Neuronal stem cell (in vitro differentiated cells): ENCODE results near the gene PDE4B.
"Not testable (repeated sequence)": the region's sequence is repeated elsewhere in the genome, so short reads cannot be mapped to it uniquely, and the experiment has no call there.

Source experiments
- DNase-seq: peaks from one replicate; pipeline ENCODE4 v3.0.0-alpha.2; 2013; ENCODE audit warnings: low spot score
- H2AFZ ChIP-seq: one replicate; pipeline ENCODE4 v1.6.1; 2013; ENCODE audit warnings: mild to moderate bottlenecking, low read length, inconsistent platforms
- H2AK5ac ChIP-seq: 2 replicates; pipeline ENCODE4 v1.6.1; 2013; ENCODE audit warnings: low read depth, mild to moderate bottlenecking, inconsistent platforms, low read length, moderate library complexity, mixed read lengths
- H2BK120ac ChIP-seq: 2 replicates; pipeline ENCODE4 v1.6.1; 2013; ENCODE audit warnings: low read depth, mild to moderate bottlenecking, inconsistent platforms, low read length, moderate library complexity, mixed read lengths
- H2BK12ac ChIP-seq: one replicate; pipeline ENCODE4 v1.6.1; 2013; ENCODE audit warnings: low read length, inconsistent platforms
- H2BK15ac ChIP-seq: 2 replicates; pipeline ENCODE4 v1.6.1; 2013; ENCODE audit warnings: mild to moderate bottlenecking, low read length, inconsistent platforms, mixed read lengths
- H2BK5ac ChIP-seq: one replicate; pipeline ENCODE4 v1.6.1; 2013; ENCODE audit warnings: inconsistent platforms, mild to moderate bottlenecking, low read length, moderate library complexity
- H3K14ac ChIP-seq: one replicate; pipeline ENCODE4 v1.6.1; 2013; ENCODE audit warnings: low read length, inconsistent platforms
- H3K18ac ChIP-seq: 2 replicates; pipeline ENCODE4 v1.6.1; 2013; ENCODE audit warnings: low read length, inconsistent platforms
- H3K23ac ChIP-seq: 2 replicates; pipeline ENCODE4 v1.6.1; 2013; ENCODE audit warnings: low read depth, mild to moderate bottlenecking, mixed read lengths, low read length, inconsistent platforms; ENCODE audit not compliant: poor library complexity
- H3K27ac ChIP-seq: replicated peaks from 3 replicates; pipeline ENCODE4 v1.5.1; 2013; ENCODE audit warnings: low read length, inconsistent platforms
- H3K27me3 ChIP-seq, 3 experiments: 2 replicates each; pipeline ENCODE4 v1.6.1; 2013; ENCODE audit warnings: low read length in 3 of 3, mild to moderate bottlenecking in 2 of 3, inconsistent platforms in 1 of 3, low read depth in 1 of 3, mixed read lengths in 1 of 3, moderate library complexity in 1 of 3; ENCODE audit not compliant: control insufficient read depth in 3 of 3, insufficient read depth in 3 of 3
- H3K36me3 ChIP-seq, 2 donors: replicated peaks in 1 of 2; 2 replicates each; pipeline ENCODE4 v1.6.1; 2013; ENCODE audit warnings: low read length in 2 of 2; ENCODE audit not compliant: control insufficient read depth in 2 of 2, insufficient read depth in 2 of 2
- H3K4ac ChIP-seq: 2 replicates; pipeline ENCODE4 v1.6.1; 2013; ENCODE audit warnings: inconsistent platforms, mild to moderate bottlenecking, low read length, moderate library complexity
- H3K4me1 ChIP-seq, 2 donors: 1 replicate in 1 of 2; 2 replicates in 1 of 2; pipeline ENCODE4 v1.6.1; 2013; ENCODE audit warnings: low read length in 2 of 2, low read depth in 1 of 2; ENCODE audit not compliant: control insufficient read depth in 2 of 2, insufficient read depth in 1 of 2
- H3K4me2 ChIP-seq: one replicate; pipeline ENCODE4 v1.6.1; 2013; ENCODE audit warnings: mild to moderate bottlenecking, low read length, inconsistent platforms; ENCODE audit not compliant: insufficient read depth, poor library complexity, severe bottlenecking
- H3K4me3 ChIP-seq, 2 donors: 2 replicates each; pipeline ENCODE4 v1.5.1; 2013; ENCODE audit warnings: low read length in 2 of 2, mild to moderate bottlenecking in 2 of 2, inconsistent platforms in 1 of 2, moderate library complexity in 1 of 2
- H3K79me1 ChIP-seq: one replicate; pipeline ENCODE4 v1.6.1; 2013; ENCODE audit warnings: low read depth, mild to moderate bottlenecking, inconsistent platforms, low read length, moderate library complexity
- H3K9ac ChIP-seq: one replicate; pipeline ENCODE4 v1.6.1; 2013; ENCODE audit warnings: mild to moderate bottlenecking, low read depth, low read length, inconsistent platforms; ENCODE audit not compliant: poor library complexity
- H3K9me3 ChIP-seq, 2 donors: replicated peaks in 1 of 2; 2 replicates each; pipeline versions ENCODE3 to v1.6.1; 2013; ENCODE audit warnings: low read length in 2 of 2, mild to moderate bottlenecking in 2 of 2, inconsistent platforms in 1 of 2, low read depth in 1 of 2, mixed read lengths in 1 of 2, moderate library complexity in 1 of 2; ENCODE audit not compliant: control insufficient read depth in 2 of 2, insufficient read depth in 1 of 2
- H4K8ac ChIP-seq: one replicate; pipeline ENCODE4 v1.6.1; 2013; ENCODE audit warnings: low read depth, mild to moderate bottlenecking, inconsistent platforms, low read length, moderate library complexity
- H4K91ac ChIP-seq: one replicate; pipeline ENCODE4 v1.6.1; 2013; ENCODE audit warnings: low read length, low read depth, mild to moderate bottlenecking, inconsistent platforms; ENCODE audit not compliant: poor library complexity
- WGBS, 2 donors: extraction: QIAGEN DNeasy Blood & Tissue Kit; methylation state at CpG; one replicate each; pipeline ENCODE4 v1.1.7; 2013; ENCODE audit warnings: missing lambda C conversion rate in 2 of 2, mixed read lengths in 1 of 2; ENCODE audit not compliant: insufficient read length in 2 of 2, insufficient replicate concordance in 1 of 2; ENCODE audit errors: extremely low coverage in 2 of 2; 5-methylcytosine and 5-hydroxymethylcytosine counted together

PDE4B gene

DNA sequence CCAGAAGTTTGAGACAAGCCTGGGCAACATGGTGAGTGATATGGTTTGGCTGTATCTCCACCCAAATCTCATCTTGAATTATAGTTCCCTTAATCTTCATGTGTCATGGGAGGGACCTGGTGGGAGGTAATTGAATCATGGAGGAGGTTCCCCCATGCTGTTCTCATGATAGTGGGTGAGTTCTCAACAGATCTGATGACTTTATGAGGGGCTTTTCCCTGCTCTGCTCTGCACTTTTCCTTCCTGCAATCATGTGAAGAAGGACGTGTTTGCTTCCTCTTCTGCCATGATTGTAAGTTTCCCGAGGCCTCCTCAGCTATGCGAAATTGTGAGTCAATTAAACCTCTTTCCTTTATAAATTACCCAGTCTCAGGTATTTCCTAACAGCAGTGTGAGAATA lies 213.8 kb downstream of the PDE4B start:
- not testable (repeated sequence) for H2BK120ac ChIP-seq, H2BK5ac ChIP-seq, H3K4me3 ChIP-seq, H3K79me1 ChIP-seq, H3K4me2 ChIP-seq, H3K27ac ChIP-seq, H4K91ac ChIP-seq, H3K4me1 ChIP-seq, H2AFZ ChIP-seq, H3K23ac ChIP-seq, H3K27me3 ChIP-seq, H2BK12ac ChIP-seq, H4K8ac ChIP-seq, H2BK15ac ChIP-seq, H3K9me3 ChIP-seq, H3K9ac ChIP-seq, H3K14ac ChIP-seq, H3K4ac ChIP-seq, DNase-seq, H3K36me3 ChIP-seq, H3K18ac ChIP-seq, H2AK5ac ChIP-seq
- no CpG with 5 or more reads among the region's 3 CpGs for WGBS, 2 donors

GRCh38 chr1:66012106-66012784 lies 219.6 kb downstream of the PDE4B start:
- Histone ChIP-seq H3K27me3 (no peaks in the 10 kb centered on the region), H3K14ac (no peak overlapping the region), H3K9me3 (no peaks in the 10 kb centered on the region), H2AK5ac (no peak overlapping the region), H2BK120ac (no peak overlapping the region), H3K23ac (no peak overlapping the region), H3K79me1 (no peaks in the 10 kb centered on the region), H3K27ac (no peak overlapping the region), H2BK5ac (no peak overlapping the region), H3K4me2 (no peak overlapping the region), H2BK15ac (no peak overlapping the region), H3K4me3 (no peak overlapping the region), H2BK12ac (no peak overlapping the region), H3K4ac (no peak overlapping the region), H3K18ac (no peak overlapping the region), H4K91ac (no peak overlapping the region), H3K9ac (no peak overlapping the region), H3K4me1 (no peaks in the 10 kb centered on the region), H3K36me3 (no peaks in the 10 kb centered on the region), H4K8ac (no peak overlapping the region), H2AFZ (no peak overlapping the region)
- WGBS, 2 donors = no CpG with 5 or more reads among the region's 3 CpGs
- no peak for DNase-seq

- no peak overlapping the region for H2BK15ac ChIP-seq
- no peak overlapping the region for H2AFZ ChIP-seq
- no peak overlapping the region for H3K27ac ChIP-seq
- no peak for DNase-seq
- no peaks in the 10 kb centered on the region for H3K4me1 ChIP-seq
- no peaks in the 10 kb centered on the region for H3K27me3 ChIP-seq
- H3K36me3 ChIP-seq = no peaks in the 10 kb centered on the region
- no CpG with 5 or more reads among the region's 3 CpGs for WGBS, 2 donors
- H2AK5ac ChIP-seq = no peak overlapping the region
- no peak overlapping the region for H2BK5ac ChIP-seq
- H3K23ac ChIP-seq = no peak overlapping the region
- H4K8ac ChIP-seq = no peak overlapping the region
- no peak overlapping the region for H4K91ac ChIP-seq
- H3K4me2 ChIP-seq = no peak overlapping the region
- no peak overlapping the region for H3K18ac ChIP-seq
- no peaks in the 10 kb centered on the region for H3K9me3 ChIP-seq
- no peak overlapping the region for H2BK12ac ChIP-seq
- no peak overlapping the region for H2BK120ac ChIP-seq
- H3K4me3 ChIP-seq = no peak overlapping the region
- no peak overlapping the region for H3K9ac ChIP-seq
- H3K4ac ChIP-seq = no peak overlapping the region
- no peaks in the 10 kb centered on the region for H3K79me1 ChIP-seq
- H3K14ac ChIP-seq = no peak overlapping the region
These were observed 220.7 kb downstream of the PDE4B start for GRCh38 chr1:66013371-66013770.

- no peak overlapping the region for H2AK5ac ChIP-seq
- DNase-seq = peak; percentile 15
- H4K91ac ChIP-seq = no peak overlapping the region
- H3K27ac ChIP-seq = no peak overlapping the region
- H3K4me3 ChIP-seq = no peak overlapping the region
- no peak overlapping the region for H3K4ac ChIP-seq
- H2BK120ac ChIP-seq = no peak overlapping the region
- no CpG with 5 or more reads among the region's 2 CpGs for WGBS, 2 donors
- no peak overlapping the region for H3K4me2 ChIP-seq
- no peak overlapping the region for H2BK12ac ChIP-seq
- no peaks in the 10 kb centered on the region for H3K4me1 ChIP-seq
- no peak overlapping the region for H4K8ac ChIP-seq
- no peak overlapping the region for H3K18ac ChIP-seq
- H3K36me3 ChIP-seq = no peaks in the 10 kb centered on the region
- no peak overlapping the region for H2BK15ac ChIP-seq
- no peak overlapping the region for H3K23ac ChIP-seq
- H3K9ac ChIP-seq = no peak overlapping the region
- no peak overlapping the region for H2BK5ac ChIP-seq
- H3K14ac ChIP-seq = no peak overlapping the region
- no peaks in the 10 kb centered on the region for H3K79me1 ChIP-seq
- H2AFZ ChIP-seq = no peak overlapping the region
- no peaks in the 10 kb centered on the region for H3K27me3 ChIP-seq
- H3K9me3 ChIP-seq = no peaks in the 10 kb centered on the region
These were observed 230.4 kb downstream of the PDE4B start for GRCh38 chr1:66022904-66023620.
